ENCODE data around the gene MBNL1. TPM values are rescaled to one million over a fixed set of nuclear protein-coding genes. Genes with fewer than 3 reads are reported as not detected.

Gene MBNL1
- polyA plus RNA-seq, 4 donors = 39.6 to 48.7 (median 40.6) TPM

DNA sequence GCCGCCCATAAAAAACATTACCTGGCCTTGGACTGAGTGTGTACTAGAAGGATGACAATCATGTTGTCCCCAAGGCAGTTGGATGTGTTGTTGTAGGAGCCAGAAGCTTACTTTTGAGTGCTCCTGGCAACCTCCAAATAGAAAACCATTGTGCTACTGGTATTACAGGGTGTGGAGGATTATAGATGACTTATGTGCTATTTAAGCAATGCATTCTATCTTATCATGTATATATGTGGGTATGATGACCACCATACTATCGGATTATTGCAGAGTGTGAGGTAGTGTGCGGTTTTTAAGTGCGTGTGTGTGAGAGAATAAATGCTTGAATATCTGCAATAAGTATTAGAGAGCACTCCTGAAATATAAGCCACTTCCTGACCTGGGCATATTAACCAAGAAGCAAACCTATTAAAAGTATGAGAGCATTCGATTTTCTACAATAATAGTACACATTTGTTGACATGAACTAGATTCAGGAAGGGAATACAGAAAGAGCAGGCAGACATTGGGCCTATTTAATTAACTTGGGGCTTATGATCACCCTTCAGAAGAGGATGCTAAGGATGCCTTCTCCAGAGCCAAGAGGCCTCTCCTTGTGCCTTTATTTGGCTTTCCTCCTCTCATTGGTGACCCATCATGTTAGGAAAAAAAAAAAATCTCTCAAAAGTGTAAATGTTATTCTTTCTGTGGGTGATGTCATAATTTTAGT is 11.7 kb upstream of the MBNL1 start:
- Histone ChIP-seq H3K36me3 (ENCODE audit: control insufficient read depth in 3 of 3, insufficient read depth in 2 of 3, low read depth in 1 of 3, low read length in 3 of 3) (no peaks in the 10 kb centered on the region), H3K9me3 (ENCODE audit: control insufficient read depth in 2 of 2, insufficient read depth in 1 of 2, low read depth in 1 of 2, low read length in 1 of 2) (no peaks in the 10 kb centered on the region), H3K4me3 (ENCODE audit: low read depth in 1 of 3, low read length in 3 of 3) (no peak overlapping the region), H3K4me1 (ENCODE audit: control insufficient read depth in 3 of 3, insufficient read depth in 2 of 3, low read depth in 1 of 3, low read length in 2 of 3) (peaks cover 3 to 9% (median 3%) of the 10 kb centered on the region in 3 donors), H3K27ac (ENCODE audit: low read depth in 1 of 3, low read length in 2 of 3) (peak overlapping the region in 2 of 3 donors; percentile 14 to 72), H3K27me3 (ENCODE audit: control insufficient read depth in 3 of 3, insufficient read depth in 3 of 3, low read length in 3 of 3) (no peaks in the 10 kb centered on the region)
- FAIRE-seq (no peak), DNase-seq (no peak)
- WGBS, 3 donors = 79 to 87% (median 79%) methylated on average over 5 of the region's 5 CpGs

- WGBS, 3 donors = 55 to 85% (median 63%) methylated on average over 5 of the region's 5 CpGs
These were observed 11.1 kb upstream of the MBNL1 start for GRCh38 chr3:152257563-152258035.

DNA sequence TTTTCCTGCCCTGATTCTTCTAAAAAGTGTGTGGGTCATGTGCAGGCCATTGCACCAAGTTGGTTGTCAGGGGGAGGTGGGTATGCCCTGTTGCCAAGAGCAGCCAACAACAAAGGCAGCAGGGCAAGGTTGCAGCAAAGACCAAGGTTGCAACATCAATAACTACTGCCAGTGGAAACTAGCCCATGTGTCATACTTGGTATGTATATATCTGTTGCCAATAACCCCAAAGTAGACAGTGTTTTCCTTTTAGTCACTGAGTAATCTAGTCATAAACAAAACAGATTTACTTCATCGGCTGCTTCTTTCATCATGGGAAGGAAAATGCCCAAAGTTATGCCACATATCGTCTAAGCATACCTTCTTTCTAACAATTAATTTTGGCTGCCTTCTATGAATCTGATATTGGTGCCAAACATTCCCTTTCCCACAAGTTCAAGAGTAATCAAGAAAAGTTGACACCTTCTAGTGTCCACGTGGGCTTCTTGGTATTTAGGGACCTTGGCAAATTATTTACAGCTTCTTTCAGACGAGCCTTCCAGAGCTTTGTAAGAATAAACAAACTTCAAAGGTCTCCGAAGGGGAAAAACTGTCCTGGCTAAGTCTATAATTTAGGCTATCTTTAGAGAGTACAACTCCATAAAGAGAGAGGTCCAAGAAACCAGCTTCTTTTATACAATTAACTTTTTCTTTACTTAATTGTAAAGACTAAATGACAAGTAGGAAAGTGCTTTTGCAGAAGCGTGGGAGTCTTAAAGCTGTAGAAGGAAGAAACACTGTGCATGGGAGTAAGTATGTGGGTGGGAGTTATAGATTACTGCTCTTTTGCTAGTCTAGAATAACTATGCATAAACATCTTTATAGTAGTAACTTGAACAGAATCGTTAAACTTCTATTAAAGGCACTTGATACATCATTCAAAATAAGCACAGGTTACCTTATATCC is 10.0 kb upstream of the MBNL1 start:
- H3K4me3 ChIP-seq (ENCODE audit: low read depth in 1 of 3, low read length in 3 of 3) = no peak overlapping the region
- peaks cover 3 to 9% (median 3%) of the 10 kb centered on the region in 3 donors for H3K4me1 ChIP-seq (ENCODE audit: control insufficient read depth in 3 of 3, insufficient read depth in 2 of 3, low read depth in 1 of 3, low read length in 2 of 3)
- 12 to 25% (median 17%) methylated on average over 7 of the region's 7 CpGs for WGBS, 3 donors
- H3K27ac ChIP-seq (ENCODE audit: low read depth in 1 of 3, low read length in 2 of 3) = peak overlapping the region in 2 of 3 donors; percentile 25 to 63
- no peak for FAIRE-seq
- H3K36me3 ChIP-seq (ENCODE audit: control insufficient read depth in 3 of 3, insufficient read depth in 2 of 3, low read depth in 1 of 3, low read length in 3 of 3) = no peaks in the 10 kb centered on the region
- no peaks in the 10 kb centered on the region for H3K27me3 ChIP-seq (ENCODE audit: control insufficient read depth in 3 of 3, insufficient read depth in 3 of 3, low read length in 3 of 3)
- H3K9me3 ChIP-seq (ENCODE audit: control insufficient read depth in 2 of 2, insufficient read depth in 1 of 2, low read depth in 1 of 2, low read length in 1 of 2) = no peaks in the 10 kb centered on the region
- peak; percentile 51 to 72 for DNase-seq

More at GRCh38 chr3:152257563-152258035, 11.1 kb upstream of the MBNL1 start:
- H3K9me3 ChIP-seq (ENCODE audit: control insufficient read depth in 2 of 2, insufficient read depth in 1 of 2, low read depth in 1 of 2, low read length in 1 of 2) = no peaks in the 10 kb centered on the region
- H3K27me3 ChIP-seq (ENCODE audit: control insufficient read depth in 3 of 3, insufficient read depth in 3 of 3, low read length in 3 of 3) = no peaks in the 10 kb centered on the region
- DNase-seq (peak in 1 of 2 donors; percentile 38), FAIRE-seq (no peak)
- no peak overlapping the region for H3K4me3 ChIP-seq (ENCODE audit: low read depth in 1 of 3, low read length in 3 of 3)
- H3K36me3 ChIP-seq (ENCODE audit: control insufficient read depth in 3 of 3, insufficient read depth in 2 of 3, low read depth in 1 of 3, low read length in 3 of 3) = no peaks in the 10 kb centered on the region
- no peak overlapping the region for H3K27ac ChIP-seq (ENCODE audit: low read depth in 1 of 3, low read length in 2 of 3)
- peaks cover 3 to 9% (median 3%) of the 10 kb centered on the region in 3 donors for H3K4me1 ChIP-seq (ENCODE audit: control insufficient read depth in 3 of 3, insufficient read depth in 2 of 3, low read depth in 1 of 3, low read length in 2 of 3)

GRCh38 chr3:152259468-152259867 is 9.3 kb upstream of the MBNL1 start:
- no peak for FAIRE-seq
- H3K4me1 ChIP-seq (ENCODE audit: control insufficient read depth in 3 of 3, insufficient read depth in 2 of 3, low read depth in 1 of 3, low read length in 2 of 3) = peaks cover 3 to 9% (median 3%) of the 10 kb centered on the region in 3 donors

GRCh38 chr3:152260026-152260425 is 8.7 kb upstream of the MBNL1 start:
- Histone ChIP-seq H3K4me3 (ENCODE audit: low read depth in 1 of 3, low read length in 3 of 3) (no peak overlapping the region), H3K27ac (ENCODE audit: low read depth in 1 of 3, low read length in 2 of 3) (no peak overlapping the region), H3K36me3 (ENCODE audit: control insufficient read depth in 3 of 3, insufficient read depth in 2 of 3, low read depth in 1 of 3, low read length in 3 of 3) (no peaks in the 10 kb centered on the region), H3K4me1 (ENCODE audit: control insufficient read depth in 3 of 3, insufficient read depth in 2 of 3, low read depth in 1 of 3, low read length in 2 of 3) (peaks cover 3 to 9% (median 3%) of the 10 kb centered on the region in 3 donors), H3K27me3 (ENCODE audit: control insufficient read depth in 3 of 3, insufficient read depth in 3 of 3, low read length in 3 of 3) (no peaks in the 10 kb centered on the region), H3K9me3 (ENCODE audit: control insufficient read depth in 2 of 2, insufficient read depth in 1 of 2, low read depth in 1 of 2, low read length in 1 of 2) (no peaks in the 10 kb centered on the region)
- FAIRE-seq (no peak), DNase-seq (no peak)
- 82 to 83% (median 83%) methylated on average over 3 of the region's 3 CpGs for WGBS, 3 donors

More at GRCh38 chr3:152259468-152259867, 9.3 kb upstream of the MBNL1 start:
- Histone ChIP-seq H3K36me3 (ENCODE audit: control insufficient read depth in 3 of 3, insufficient read depth in 2 of 3, low read depth in 1 of 3, low read length in 3 of 3) (no peaks in the 10 kb centered on the region), H3K4me3 (ENCODE audit: low read depth in 1 of 3, low read length in 3 of 3) (no peak overlapping the region), H3K27ac (ENCODE audit: low read depth in 1 of 3, low read length in 2 of 3) (peak overlapping the region in 1 of 3 donors; percentile 26), H3K27me3 (ENCODE audit: control insufficient read depth in 3 of 3, insufficient read depth in 3 of 3, low read length in 3 of 3) (no peaks in the 10 kb centered on the region), H3K9me3 (ENCODE audit: control insufficient read depth in 2 of 2, insufficient read depth in 1 of 2, low read depth in 1 of 2, low read length in 1 of 2) (no peaks in the 10 kb centered on the region)
- WGBS, 3 donors = 15 to 54% (median 26%) methylated on average over 2 of the region's 2 CpGs
- no peak for DNase-seq

GRCh38 chr3:152260529-152260928 is 8.2 kb upstream of the MBNL1 start:
- Histone ChIP-seq H3K9me3 (ENCODE audit: control insufficient read depth in 2 of 2, insufficient read depth in 1 of 2, low read depth in 1 of 2, low read length in 1 of 2) (no peaks in the 10 kb centered on the region), H3K4me1 (ENCODE audit: control insufficient read depth in 3 of 3, insufficient read depth in 2 of 3, low read depth in 1 of 3, low read length in 2 of 3) (peaks cover 3 to 9% (median 3%) of the 10 kb centered on the region in 3 donors), H3K36me3 (ENCODE audit: control insufficient read depth in 3 of 3, insufficient read depth in 2 of 3, low read depth in 1 of 3, low read length in 3 of 3) (no peaks in the 10 kb centered on the region), H3K27ac (ENCODE audit: low read depth in 1 of 3, low read length in 2 of 3) (no peak overlapping the region), H3K4me3 (ENCODE audit: low read depth in 1 of 3, low read length in 3 of 3) (no peak overlapping the region), H3K27me3 (ENCODE audit: control insufficient read depth in 3 of 3, insufficient read depth in 3 of 3, low read length in 3 of 3) (no peaks in the 10 kb centered on the region)
- FAIRE-seq = no peak
- 81 to 86% (median 83%) methylated on average over 1 of the region's 1 CpG for WGBS, 3 donors
- DNase-seq = no peak

DNA sequence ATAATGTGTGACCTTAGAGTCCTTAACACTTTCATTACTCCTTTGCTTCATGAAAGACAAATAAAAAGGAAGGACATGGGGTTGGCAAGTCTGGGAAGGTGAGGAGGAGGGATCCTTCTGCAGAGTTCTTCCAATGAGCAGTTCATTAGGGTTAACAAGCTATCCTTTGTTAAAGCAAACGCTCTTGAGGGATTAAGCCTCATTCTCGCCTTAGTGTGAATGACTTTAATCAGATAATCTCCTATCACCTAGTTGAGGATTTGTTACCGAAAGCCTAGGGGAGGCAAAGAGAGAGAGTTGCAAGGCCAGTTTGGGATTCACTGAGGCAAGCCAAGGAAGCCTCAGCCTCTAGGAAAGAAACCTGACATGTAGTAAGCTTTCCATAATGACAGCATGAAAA is 7.4 kb upstream of the MBNL1 start:
- Histone ChIP-seq H3K27ac (ENCODE audit: low read depth in 1 of 3, low read length in 2 of 3) (no peak overlapping the region), H3K4me1 (ENCODE audit: control insufficient read depth in 3 of 3, insufficient read depth in 2 of 3, low read depth in 1 of 3, low read length in 2 of 3) (peaks cover 3 to 12% (median 3%) of the 10 kb centered on the region in 3 donors), H3K9me3 (ENCODE audit: control insufficient read depth in 2 of 2, insufficient read depth in 1 of 2, low read depth in 1 of 2, low read length in 1 of 2) (no peaks in the 10 kb centered on the region), H3K36me3 (ENCODE audit: control insufficient read depth in 3 of 3, insufficient read depth in 2 of 3, low read depth in 1 of 3, low read length in 3 of 3) (no peaks in the 10 kb centered on the region), H3K27me3 (ENCODE audit: control insufficient read depth in 3 of 3, insufficient read depth in 3 of 3, low read length in 3 of 3) (no peaks in the 10 kb centered on the region), H3K4me3 (ENCODE audit: low read depth in 1 of 3, low read length in 3 of 3) (no peak overlapping the region)
- FAIRE-seq = no peak
- 75 to 86% (median 81%) methylated on average over 3 of the region's 3 CpGs for WGBS, 3 donors
- no peak for DNase-seq

DNA sequence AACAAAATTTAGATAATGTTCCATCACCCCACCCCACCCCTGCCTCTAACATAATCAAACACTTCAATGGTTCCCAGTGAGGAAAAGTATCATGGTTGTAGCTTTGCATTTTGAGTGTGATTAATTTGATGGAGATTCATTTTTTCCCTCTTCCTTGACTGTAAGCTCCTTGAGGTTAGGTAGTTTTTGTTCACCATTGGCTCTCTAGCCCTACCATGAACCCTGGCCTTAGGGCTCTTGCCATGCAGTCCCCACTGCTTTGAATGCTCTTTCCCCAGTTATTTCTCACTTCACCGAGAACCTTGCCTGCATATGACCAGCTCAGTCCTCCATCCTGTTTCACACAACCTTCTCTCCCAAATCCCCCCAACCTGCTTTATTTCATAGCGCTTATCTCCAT is 5.0 kb upstream of the MBNL1 start:
- H3K36me3 ChIP-seq (ENCODE audit: control insufficient read depth in 3 of 3, insufficient read depth in 2 of 3, low read depth in 1 of 3, low read length in 3 of 3) = no peaks in the 10 kb centered on the region
- H3K4me3 ChIP-seq (ENCODE audit: low read depth in 1 of 3, low read length in 3 of 3) = no peak overlapping the region
- DNase-seq (no peak), FAIRE-seq (no peak)
- 85 to 95% (median 92%) methylated on average over 2 of the region's 2 CpGs for WGBS, 3 donors
- H3K27me3 ChIP-seq (ENCODE audit: control insufficient read depth in 3 of 3, insufficient read depth in 3 of 3, low read length in 3 of 3) = no peaks in the 10 kb centered on the region
- H3K4me1 ChIP-seq (ENCODE audit: control insufficient read depth in 3 of 3, insufficient read depth in 2 of 3, low read depth in 1 of 3, low read length in 2 of 3) = peaks cover 8 to 25% (median 15%) of the 10 kb centered on the region in 3 donors
- H3K27ac ChIP-seq (ENCODE audit: low read depth in 1 of 3, low read length in 2 of 3) = no peak overlapping the region
- no peaks in the 10 kb centered on the region for H3K9me3 ChIP-seq (ENCODE audit: control insufficient read depth in 2 of 2, insufficient read depth in 1 of 2, low read depth in 1 of 2, low read length in 1 of 2)
